Suprapubic skin (tissue), 3 donors: Measurements from ENCODE around the gene PDE7B.

Experiments used
- EP300 ChIP-seq: sonication (generic); formaldehyde crosslinking; IDR thresholded peaks from one replicate; pipeline ENCODE4 v1.6.1; 2017; ENCODE audit warnings: antibody characterized with exemption
- POLR2A ChIP-seq, 2 donors: fragments of 450-650 bp; IDR thresholded peaks; one replicate each; pipeline ENCODE4 v1.6.1; 2017; ENCODE audit warnings: antibody characterized with exemption in 2 of 2, mild to moderate bottlenecking in 2 of 2, moderate library complexity in 2 of 2
- TF ChIP-seq, protein P1 (sequence below), 2 donors: fragments of 200-600 bp in 1 of 2; fragments of 450-650 bp in 1 of 2; sonication (generic) in 1 of 2; IDR thresholded peaks; one replicate each; pipeline ENCODE4 v1.5.1; 2016 to 2019; ENCODE audit warnings: antibody characterized with exemption in 2 of 2, mild to moderate bottlenecking in 1 of 2, moderate library complexity in 1 of 2

DNA sequence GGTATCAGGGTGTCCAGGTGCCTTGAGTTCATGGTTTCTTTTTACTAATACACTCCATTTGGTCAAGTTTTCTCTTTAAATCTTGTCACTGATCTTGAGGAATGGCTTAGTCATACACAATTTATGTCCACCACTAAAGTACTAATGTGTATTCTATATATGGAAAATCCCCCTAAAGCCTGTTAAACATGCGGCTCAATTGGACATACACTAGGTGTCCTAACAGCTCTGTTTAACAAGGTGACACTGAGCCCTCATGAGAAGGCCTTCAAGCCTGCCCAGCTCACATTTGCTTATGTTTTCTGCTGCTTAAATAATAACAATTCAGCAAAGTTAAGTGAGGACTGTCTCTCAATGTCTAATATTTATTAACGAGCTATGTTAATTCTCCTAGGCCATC is 31.5 kb downstream of the PDE7B start:
- no peak for TF ChIP-seq POLR2A (IDR thresholded peaks at IDR 0.05)
- TF ChIP-seq, protein P1, sequence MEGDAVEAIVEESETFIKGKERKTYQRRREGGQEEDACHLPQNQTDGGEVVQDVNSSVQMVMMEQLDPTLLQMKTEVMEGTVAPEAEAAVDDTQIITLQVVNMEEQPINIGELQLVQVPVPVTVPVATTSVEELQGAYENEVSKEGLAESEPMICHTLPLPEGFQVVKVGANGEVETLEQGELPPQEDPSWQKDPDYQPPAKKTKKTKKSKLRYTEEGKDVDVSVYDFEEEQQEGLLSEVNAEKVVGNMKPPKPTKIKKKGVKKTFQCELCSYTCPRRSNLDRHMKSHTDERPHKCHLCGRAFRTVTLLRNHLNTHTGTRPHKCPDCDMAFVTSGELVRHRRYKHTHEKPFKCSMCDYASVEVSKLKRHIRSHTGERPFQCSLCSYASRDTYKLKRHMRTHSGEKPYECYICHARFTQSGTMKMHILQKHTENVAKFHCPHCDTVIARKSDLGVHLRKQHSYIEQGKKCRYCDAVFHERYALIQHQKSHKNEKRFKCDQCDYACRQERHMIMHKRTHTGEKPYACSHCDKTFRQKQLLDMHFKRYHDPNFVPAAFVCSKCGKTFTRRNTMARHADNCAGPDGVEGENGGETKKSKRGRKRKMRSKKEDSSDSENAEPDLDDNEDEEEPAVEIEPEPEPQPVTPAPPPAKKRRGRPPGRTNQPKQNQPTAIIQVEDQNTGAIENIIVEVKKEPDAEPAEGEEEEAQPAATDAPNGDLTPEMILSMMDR (IDR thresholded peaks at IDR 0.05): no peak
- no peak for TF ChIP-seq EP300
